ENCODE results near the gene PRR7.

The PRR7 gene

DNA sequence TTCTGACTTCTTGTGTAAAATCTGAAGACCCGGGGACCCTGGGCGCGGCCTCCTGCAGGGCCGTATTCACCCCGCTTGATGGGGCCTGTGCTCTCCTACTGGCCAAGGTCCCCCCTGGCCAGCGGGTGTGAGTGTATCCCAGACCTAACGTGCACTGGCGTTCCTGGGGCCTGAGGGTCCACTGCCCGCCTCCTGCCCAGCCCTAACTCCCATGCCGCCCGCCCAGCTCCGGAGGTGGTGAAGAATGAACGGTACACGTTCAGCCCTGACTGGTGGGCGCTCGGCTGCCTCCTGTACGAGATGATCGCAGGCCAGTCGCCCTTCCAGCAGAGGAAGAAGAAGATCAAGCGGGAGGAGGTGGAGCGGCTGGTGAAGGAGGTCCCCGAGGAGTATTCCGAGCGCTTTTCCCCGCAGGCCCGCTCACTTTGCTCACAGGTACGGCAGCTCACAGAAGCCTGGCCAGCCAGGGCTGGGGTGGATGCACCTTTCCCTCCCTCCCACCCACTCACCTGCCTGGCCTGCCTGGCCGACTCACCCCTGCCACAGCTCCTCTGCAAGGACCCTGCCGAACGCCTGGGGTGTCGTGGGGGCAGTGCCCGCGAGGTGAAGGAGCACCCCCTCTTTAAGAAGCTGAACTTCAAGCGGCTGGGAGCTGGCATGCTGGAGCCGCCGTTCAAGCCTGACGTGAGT, 10.6 kb upstream of the PRR7 start:
- DNase-seq (ENCODE audit: low read depth in 2 of 2, low spot score in 1 of 2): no peak

DNA sequence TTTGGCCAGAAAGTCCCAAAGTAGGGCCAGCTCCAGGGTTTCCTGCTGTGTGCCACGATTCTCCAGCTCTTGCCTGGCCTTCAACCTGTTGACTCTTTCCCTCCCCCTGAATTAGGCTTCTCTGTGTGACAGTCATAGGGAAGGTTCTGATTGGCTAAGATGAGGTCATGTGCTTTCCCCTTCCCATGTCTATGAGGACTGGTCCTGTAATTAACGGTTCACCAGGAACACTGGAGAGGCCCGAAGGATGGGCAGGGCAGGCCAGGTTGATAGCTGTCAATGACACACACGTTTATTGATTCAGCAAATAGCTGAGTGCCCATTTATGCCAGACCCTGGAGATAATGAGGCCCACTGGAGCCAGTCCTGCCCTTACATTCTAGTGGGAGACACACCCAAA, 9.0 kb upstream of the PRR7 start:
- no peak for DNase-seq (ENCODE audit: low read depth in 2 of 2, low spot score in 1 of 2)

DNA sequence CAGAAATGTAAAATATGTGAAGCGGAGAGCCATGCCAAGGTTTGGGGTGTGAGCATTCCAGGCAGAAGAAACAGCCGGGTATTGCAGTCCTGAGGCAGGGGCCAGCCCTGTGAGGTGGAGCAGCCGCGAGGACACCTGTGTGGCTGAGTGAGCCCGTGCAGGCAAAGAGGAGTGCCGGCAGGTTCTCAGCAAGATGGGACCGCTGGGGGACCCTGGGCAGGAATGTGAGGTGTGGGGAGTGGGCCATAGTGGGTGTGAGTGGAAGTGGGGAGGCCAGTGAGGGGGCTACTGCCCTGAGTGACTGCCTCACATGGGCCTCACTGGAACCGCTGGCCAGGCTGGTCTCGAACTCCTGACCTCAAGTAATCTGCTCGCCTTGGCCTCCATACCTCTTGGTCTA, 8.1 kb upstream of the PRR7 start:
- no peak for DNase-seq (ENCODE audit: low read depth in 2 of 2, low spot score in 1 of 2)

DNA sequence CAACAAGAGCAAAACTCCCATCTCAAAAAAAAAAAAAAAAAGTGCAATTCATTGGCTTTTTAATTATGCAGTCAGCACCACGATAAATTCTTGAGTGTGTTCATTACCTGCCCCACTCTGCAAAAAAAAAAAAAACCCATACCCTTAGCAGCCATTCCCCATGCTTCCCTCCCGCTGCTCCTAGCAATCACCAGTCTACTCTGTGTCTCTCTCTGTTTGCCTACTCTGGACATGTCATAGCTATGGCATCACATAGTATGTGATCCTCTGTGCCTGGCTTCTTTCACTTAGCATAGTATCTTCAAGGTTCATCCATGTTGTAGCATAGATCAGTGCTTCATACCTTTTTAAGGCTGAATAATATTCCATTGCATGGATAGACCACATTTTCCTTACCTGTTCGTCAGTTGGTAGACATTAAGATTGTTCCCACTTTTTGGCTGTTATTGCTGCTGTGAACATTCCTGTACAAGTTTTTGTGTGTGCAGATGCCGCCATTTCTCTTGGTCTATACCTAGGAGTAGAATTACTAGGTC, 7.0 kb upstream of the PRR7 start:
- DNase-seq (ENCODE audit: low read depth in 2 of 2, low spot score in 1 of 2): no peak

DNA sequence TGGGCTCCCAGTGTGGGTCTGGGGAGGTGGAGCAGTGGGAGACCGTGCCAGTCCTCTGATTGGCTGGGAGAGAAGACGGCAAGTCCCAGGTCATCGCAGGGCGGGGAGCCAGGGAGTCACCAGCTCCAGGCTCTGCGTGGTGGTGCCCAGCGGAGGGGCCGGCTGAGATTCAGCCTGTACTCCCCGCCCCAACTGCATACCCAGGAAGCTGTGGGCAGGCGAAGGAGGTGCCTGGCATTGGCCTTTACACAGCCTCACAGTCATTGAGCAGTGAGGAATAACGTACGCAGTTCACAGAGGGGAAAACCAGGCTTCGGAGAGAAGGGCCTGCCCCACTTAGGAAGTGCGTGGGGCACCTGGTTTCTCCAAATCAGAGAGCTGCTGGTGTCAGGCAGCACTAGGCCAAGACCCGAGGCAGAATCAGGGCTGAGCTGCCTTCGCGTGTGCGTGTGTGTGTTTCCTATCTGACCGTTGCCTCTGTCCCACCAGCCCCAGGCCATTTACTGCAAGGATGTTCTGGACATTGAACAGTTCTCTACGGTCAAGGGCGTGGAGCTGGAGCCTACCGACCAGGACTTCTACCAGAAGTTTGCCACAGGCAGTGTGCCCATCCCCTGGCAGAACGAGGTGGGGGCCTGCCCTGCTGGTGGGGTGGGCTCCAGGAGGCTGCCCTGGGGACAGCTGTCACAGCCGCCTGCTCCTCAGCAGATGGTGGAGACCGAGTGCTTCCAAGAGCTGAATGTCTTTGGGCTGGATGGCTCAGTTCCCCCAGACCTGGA, 6.2 kb upstream of the PRR7 start:
- DNase-seq (ENCODE audit: low read depth in 2 of 2, low spot score in 1 of 2): no peak

DNA sequence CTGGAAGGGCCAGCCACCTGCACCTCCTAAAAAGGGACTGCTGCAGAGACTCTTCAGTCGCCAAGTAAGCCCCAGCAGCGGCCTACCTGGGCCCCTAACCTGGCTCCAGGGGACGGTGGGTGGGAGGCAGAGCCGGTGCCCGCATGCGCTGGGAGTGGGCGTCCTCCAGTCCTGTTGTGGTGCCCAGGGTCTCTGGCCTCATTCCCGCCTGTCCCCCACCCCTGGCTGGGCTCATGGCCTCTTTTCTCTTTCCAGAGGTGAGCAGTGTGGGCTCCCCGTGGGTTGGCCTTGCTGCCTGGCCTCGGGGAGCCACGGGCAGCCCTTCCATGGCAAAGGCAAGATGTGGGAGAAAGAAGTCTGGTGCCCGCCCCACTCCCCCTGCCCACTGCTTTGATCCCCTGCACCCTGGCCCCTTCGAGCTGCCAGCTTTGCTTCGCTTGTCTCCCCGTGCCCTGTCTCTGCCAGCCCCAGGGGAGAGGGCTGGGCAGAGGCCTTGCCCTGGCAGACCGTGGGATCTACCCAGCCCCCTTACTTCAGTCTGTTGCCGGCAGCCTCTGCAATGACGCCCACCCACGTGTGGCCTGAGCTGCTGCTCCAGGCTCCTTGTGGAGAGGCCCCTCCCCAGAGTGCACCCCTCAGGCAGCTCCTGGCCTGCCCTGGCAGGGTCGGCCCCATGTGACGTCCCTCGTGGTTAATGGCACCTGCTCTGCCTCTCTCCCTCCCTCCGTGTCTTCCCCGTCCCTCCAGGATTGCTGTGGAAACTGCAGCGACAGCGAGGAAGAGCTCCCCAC, 5.4 kb upstream of the PRR7 start:
- no peak for DNase-seq (ENCODE audit: low read depth in 2 of 2, low spot score in 1 of 2)

DNA sequence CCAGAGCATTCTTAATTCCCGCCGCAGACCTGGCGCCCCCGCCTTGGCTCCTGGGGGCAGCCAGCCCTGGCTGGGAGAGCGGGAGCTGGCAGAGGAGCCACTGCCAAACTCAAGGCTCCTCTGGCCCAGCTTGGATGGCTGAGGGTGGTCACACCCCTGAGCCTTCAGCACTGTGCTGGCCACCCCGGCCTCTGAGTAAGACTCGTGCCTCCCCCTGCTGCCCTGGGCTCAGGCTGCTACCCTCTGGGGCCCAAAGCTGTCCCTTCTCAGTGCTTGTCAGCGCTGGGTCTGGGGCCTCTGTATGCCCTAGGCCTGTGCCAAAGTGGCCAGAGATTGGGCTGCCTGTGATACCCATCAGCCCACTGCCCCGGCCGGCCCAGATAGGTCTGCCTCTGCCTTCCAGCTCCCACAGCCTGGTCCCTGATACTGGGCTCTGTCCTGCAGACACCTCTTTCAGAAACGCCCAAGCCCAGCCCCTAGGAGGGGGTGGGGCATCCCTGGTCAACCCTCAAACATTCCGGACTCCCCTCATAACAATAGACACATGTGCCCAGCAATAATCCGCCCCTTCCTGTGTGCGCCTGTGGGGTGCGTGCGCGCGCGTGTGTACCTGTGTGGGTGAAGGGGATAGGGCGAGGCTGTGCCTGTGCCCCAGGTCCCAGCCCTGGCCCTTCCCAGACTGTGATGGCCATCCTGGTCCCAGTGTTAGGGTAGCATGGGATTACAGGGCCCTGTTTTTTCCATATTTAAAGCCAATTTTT, 4.4 kb upstream of the PRR7 start:
- DNase-seq (ENCODE audit: low read depth in 2 of 2, low spot score in 1 of 2): no peak

DNA sequence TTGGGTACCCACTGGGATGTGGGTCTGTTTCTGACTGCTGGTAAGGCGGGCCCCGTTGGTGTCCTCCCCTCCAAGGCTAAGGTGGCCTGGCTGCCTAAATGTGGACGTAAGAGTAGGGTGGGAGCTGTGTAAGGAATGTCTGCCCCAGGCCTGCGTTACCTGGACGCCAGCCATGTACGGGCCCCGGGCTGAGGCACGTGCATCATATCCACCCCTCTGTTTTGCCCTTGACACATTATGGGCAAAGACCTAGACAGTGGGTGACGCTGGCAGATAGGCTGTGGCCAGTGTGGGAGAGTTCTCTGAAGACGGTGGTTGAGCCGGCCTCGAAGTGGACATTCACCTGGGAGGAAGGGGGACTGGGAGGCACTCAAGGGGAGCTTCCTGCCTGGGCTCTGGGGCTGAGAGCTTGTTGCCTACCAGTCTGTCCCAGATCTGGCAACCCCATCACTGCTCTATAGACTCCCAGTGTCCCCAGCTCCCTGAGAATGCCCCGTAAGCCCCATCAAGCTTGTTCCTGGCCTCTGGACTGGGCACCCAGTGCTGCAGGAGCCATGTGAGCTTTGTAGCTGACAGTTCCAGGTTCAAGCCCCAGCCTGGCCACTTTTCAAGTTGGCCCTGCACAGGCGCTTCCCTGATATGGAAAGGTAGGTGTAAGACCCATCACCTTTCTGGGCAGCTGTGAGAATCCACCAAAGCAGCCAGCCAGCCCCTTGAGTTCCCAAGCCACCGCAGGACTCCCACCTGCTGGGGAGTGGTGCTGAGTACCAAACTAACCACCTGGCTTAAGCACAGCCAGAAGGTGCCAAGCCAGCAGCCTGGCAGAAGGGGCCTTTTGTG, 3.2 kb upstream of the PRR7 start:
- no peak for DNase-seq (ENCODE audit: low read depth in 2 of 2, low spot score in 1 of 2)

DNA sequence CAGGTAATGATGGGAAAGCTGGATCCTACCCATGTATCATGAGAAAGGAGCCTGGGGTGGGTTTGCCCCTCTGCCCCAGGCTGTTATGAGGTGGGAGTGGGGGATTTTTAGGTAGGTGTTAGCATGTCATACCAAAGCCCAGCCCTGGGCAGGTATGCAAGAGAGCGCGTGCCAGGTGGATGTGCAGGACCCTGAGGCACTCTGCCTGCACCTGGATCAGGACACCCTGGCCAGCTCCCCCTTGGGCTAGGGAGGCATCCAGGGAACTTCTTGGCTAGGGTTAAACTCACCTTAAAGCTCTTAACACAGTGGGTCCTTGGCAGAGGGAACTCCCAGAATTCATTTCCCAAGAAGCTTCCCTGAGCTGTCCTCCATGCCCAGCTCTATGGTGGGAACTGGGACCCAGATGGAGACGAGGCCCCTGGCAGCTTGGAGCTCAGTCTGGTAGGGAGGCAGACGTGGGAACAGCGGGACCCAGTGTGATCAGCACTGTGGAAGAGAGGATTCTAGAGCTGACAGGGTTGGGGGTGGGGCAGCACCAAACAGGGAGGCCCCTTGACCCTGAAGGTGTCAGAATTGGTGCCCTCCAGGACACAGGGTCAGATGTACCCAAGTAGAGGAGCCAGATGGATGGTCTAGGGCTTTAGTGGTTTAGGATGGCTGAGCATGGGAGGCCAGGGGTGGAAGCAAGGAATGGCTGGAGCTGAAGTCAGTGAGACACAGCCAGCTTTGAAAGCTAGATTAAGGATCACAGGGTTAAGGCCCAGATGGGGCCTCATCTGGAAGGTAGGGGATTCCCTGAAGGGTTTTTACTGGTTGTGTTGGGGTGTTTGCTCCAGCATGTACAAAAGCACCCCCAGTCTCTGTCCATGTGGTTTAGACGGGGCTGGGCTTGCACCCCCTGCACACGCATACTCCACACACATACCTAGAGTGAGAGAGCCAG, 2.2 kb upstream of the PRR7 start:
- no peak for DNase-seq (ENCODE audit: low read depth in 2 of 2, low spot score in 1 of 2)

DNA sequence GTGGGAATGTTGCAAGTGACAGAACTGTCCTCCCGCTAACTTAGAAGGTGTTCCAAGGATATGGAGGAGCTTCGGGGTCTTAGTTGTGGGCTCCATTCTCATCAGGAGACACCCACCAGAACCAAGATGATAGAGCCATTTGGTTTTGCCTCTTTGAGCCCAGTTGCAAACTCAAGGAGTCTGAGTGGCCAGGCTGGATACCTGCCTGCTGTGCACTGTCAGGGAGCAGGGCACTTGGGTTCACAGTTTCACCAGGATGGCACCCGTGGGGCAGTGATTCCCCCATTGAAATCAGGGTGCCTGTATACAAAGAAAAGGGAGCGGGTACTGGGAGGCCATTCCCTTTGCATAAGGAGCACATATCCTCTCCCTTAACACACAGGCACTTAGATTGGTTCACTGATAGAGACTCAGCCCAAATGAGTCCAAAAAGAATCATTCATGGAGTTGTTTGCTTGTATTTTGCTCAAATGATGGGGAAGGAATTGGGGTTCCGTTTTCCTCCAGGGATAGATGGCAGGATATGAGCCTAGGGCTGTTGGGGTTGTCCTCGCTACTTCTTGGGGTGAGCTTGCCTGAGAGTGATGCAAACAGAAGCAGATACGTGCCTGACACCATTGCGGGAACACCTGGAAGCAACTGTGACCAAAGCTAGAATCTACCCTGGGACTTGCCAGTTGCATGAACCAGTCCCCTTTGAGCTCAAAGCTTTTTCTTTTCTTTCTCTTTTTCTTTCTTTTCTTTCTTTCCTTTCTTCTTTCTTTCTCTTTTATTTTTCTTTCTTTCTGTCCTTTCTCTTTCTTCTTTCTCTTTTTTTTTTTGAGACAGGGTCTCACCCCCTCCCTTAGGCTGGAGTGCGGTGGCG, 1.3 kb upstream of the PRR7 start:
- DNase-seq (ENCODE audit: low read depth in 2 of 2, low spot score in 1 of 2): no peak

DNA sequence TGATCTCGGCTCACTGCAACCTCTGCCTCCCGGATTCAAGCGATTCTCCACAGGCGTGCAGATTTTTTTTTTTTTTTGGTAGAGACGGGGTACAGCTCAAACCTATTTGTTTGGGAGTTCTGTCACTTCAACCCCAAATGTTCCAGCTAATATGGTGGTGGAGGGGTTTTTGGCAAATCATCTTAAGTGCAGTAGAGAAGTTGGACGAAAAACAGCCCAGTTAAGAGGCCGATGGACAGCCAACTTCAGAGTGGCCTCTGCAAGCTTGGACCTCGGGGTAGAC, 756 bp upstream of the PRR7 start:
- DNase-seq (ENCODE audit: low read depth in 2 of 2, low spot score in 1 of 2): no peak

DNA sequence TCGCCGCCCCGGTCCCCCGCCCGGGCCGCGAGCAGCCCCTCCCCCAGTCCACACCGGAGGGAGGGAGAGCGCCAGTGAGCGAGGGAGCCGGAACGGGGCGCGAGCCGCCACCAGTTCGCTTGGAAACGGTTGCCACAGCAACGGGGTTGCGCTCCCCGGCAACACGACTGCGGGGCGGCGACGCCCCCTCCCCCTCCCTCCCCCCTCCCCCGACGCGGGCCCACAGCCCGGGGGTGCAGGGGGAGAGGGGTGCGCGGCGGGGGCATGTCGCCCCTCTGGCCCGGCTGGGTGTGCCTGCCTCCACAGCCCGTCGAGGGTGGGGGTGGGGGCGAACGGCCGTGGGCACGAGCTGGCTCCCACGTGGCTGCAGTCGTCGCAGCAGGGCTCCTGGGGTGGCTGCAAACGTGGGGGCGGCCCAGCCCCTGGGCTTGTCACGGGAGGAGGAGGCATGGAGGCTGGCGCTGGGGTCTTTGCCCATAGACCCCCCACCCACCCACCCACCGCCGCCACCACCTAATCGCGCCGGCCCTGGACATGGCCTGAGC, 524 bp downstream of the PRR7 start:
- peak in 1 of 2 donors; percentile 45 for DNase-seq (ENCODE audit: low read depth in 2 of 2, low spot score in 1 of 2)

DNA sequence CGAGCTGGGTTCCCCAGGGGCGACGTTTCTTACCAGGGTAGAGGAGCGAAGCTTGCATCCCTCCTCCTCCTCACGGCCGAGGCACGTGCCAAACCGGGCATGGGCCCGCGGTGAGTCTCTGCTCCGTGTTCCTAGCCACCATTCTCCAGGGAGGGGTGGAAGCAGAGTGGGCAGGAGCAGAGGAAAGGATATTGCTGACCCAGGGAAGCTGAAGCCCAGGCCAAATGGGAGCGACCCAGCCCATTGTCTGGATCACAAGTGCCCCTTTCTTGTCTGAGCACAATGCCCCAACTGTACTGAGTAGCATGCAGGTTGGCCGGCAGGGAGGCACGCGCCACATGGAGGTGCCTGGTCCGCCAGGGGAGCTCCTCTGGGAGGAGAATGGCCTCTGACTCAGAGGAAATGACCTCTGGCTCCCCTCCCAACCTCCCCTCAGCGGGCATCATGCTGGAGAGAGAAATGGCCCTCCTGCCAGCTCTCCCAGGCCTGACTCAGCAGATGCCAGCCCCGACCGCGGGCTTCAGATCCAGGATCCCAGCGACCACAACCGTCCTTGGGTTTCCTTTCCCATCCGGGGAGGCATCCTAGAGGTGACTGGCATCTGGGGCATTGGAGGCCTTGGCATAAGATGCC, 1.1 kb downstream of the PRR7 start:
- no peak for DNase-seq (ENCODE audit: low read depth in 2 of 2, low spot score in 1 of 2)

DNA sequence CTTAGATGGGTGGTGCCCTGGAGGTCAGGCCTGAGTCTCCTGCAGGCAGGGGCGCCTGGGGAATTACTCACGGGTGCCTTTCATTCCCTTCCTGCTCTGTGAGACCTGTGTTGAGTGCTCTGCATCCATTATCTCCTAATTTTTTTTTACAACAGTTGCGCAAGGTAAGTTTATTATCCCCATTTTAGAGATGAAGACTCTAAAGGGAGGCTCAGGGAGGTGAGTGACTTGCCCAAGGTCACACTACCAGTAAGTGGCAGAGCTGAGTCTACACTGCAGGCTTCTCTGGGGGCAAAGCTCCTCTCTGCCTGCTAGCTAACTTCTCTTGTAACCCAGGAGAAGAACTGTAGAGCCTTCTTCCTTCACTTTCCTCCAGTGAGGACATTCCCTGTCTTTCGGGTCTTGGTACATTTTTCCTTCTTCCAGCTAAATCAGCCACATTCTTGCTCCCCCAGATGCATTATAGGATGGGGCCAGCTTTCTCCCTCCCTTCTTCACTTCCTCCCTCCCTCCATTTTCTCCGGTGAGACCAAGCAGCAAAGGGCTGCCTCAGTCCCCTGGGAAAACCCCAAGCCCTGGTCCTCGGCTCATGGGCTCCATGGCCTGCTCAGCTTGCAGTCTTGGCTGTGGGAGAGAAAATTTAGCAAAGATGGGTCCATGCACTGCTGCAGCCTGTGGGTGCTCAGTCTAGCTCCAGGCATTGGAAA, 1.8 kb downstream of the PRR7 start:
- no peak for DNase-seq (ENCODE audit: low read depth in 2 of 2, low spot score in 1 of 2)

DNA sequence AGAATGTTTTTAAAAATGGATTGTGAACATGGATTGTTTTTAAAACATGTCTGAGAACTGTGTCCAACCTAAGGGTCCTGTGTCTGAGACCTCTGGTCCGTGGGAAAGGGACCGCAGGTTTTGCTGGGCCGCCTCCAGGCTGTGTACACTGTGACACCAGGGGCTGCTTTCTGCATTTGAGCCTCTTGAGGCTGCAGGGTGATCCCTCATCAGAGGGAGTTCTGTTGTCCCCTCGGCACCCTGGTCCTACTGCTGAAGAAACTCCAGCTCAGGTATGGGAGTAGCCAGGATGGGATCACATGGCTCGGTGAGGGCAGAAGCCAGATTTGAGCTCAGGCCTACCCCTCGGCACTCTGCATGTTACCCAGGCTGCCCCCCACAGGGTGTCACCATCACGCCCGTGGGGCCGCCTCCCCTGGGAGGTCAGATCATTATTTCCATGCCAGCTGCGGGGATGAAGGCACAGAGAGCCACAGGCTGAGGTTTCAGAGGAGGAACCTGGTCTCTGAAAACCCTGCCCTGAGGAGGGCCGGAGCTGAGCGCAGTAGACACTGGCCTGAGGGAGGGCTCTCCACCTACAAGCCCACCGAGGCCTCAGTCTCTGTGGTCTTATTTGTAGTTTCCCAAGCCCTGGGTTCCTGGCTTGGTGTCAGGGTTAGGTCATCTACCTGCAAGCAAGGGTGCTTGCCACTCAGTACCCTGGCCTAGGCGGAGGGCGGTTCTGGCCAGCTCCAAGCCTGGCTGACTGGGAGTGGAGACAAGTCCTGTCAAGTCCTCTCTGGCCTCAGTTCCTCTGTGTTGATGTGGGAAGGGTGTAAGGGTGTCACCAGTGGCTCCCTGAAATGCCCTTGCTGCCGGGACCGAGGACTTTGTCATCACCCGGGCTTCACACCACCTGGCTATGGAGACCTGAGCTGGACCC, 2.8 kb downstream of the PRR7 start:
- DNase-seq (ENCODE audit: low read depth in 2 of 2, low spot score in 1 of 2): no peak
